ENCODE data around the gene NPIPB6.

The NPIPB6 gene

DNA sequence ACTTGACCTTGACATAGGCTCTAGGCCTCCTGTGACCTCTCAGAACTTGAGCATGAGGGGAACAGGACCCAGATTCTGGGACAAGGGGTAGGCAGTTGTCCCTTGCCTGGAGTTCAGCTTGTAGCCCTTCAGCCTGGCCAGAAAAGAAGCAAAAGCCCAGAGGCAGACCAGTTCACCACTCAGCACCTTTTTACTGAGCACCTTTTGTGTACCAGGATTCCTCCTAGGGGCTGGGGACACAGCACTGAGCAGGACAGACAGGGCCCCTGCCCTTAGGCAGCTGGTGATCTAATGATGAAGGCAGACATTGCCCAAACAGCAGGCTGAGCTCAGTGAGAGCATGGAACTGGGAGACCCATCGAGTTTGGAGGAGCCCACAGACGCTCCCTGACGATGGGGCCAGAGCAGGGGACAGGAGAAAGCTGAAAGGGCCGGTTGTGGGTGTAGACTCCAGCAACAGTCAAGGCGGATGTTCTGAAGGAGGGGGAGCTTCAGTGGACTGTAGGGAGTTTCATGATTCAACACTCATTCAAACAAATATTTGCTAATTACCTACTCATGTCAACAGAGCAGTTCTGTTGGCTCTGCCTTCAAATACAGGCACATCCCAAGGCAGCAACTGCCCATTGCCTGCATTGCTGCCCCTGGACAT, 38.9 kb downstream of the NPIPB6 start:
- in situ Hi-C loops (cut with HindIII; ENCODE audit: low sequenced_read_pairs): no loop called here

GRCh38 chr16:28321700-28322411, 41.5 kb downstream of the NPIPB6 start:
- in situ Hi-C loops (cut with HindIII; ENCODE audit: low sequenced_read_pairs): no loop called here

GRCh38 chr16:28320741-28321140, 42.6 kb downstream of the NPIPB6 start:
- in situ Hi-C loops (cut with HindIII; ENCODE audit: low sequenced_read_pairs): no loop called here

DNA sequence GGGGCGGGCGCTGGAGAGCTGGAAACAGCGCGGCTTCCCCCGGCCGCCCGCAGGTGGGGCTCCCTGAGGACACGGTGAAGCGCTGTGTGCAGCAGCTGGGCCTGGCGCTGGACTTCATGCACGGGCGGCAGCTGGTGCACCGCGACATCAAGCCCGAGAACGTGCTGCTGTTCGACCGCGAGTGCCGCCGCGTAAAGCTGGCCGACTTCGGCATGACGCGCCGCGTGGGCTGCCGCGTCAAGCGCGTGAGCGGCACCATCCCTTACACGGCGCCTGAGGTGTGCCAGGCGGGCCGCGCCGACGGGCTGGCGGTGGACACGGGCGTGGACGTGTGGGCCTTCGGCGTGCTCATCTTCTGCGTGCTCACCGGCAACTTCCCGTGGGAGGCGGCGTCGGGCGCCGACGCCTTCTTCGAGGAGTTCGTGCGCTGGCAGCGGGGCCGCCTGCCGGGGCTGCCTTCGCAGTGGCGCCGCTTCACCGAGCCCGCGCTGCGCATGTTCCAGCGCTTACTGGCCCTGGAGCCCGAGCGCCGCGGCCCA, 43.2 kb downstream of the NPIPB6 start:
- in situ Hi-C loops (cut with HindIII; ENCODE audit: low sequenced_read_pairs): no loop called here

DNA sequence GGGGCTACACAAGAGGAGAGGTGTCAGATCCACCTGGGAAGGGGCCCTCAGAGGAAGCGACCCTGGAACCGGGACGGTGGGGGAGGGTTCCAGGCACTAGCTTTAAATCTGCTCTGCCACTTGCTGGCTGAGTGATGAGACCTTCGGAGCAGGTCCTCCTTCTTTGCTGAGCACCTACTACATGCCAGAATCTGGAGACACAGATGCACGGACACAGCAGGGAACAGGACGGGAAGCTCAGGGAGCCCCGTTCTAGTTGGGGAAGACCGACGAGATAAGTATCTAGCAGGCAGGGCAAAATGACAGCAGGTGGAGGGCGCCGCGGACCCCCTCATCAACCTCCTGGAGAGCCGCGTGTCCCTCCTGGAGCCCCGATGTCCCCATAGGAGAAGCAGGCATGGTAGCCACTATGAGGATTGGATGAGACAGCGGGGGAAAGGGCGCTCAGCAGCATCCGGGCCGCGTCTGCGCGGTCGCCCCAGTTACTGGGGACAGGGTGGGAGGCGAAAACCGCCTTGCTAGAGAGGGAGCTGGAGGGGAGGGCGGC, 43.8 kb downstream of the NPIPB6 start:
- in situ Hi-C loops (cut with HindIII; ENCODE audit: low sequenced_read_pairs): no loop called here

DNA sequence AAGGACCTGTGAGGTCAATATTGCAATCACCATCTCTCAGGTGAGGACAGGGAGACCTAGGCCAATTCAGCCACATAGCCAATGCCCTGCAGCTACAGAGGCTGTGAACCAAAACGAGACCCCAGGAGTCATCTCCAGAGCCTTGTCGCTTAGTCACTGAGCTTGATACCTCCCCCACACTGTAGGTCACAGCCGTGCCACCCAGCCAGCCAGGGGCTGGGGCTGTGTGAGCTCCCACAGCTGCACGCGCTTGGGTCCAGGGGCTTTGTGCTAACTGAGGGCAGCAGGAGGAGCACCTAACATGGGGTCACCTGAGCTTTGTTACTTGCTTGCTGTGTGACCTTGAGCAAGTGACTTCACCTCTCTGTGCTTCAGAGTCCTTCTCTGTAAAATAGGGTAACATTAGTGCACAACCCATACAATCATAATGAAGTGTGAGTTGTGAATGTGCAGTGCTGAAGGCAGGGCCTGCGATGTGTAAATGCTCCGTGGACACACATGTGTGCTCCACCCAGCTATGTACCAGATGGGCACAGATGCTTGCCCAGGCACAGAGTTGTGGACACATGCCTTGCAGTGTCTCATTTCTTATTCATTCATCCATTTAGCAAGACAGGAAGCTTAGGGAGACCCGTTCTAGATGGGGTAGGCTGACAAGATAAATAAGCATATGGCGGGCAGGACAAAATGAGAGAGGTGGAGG, 45.1 kb downstream of the NPIPB6 start:
- in situ Hi-C loops (cut with HindIII; ENCODE audit: low sequenced_read_pairs): no loop called here

DNA sequence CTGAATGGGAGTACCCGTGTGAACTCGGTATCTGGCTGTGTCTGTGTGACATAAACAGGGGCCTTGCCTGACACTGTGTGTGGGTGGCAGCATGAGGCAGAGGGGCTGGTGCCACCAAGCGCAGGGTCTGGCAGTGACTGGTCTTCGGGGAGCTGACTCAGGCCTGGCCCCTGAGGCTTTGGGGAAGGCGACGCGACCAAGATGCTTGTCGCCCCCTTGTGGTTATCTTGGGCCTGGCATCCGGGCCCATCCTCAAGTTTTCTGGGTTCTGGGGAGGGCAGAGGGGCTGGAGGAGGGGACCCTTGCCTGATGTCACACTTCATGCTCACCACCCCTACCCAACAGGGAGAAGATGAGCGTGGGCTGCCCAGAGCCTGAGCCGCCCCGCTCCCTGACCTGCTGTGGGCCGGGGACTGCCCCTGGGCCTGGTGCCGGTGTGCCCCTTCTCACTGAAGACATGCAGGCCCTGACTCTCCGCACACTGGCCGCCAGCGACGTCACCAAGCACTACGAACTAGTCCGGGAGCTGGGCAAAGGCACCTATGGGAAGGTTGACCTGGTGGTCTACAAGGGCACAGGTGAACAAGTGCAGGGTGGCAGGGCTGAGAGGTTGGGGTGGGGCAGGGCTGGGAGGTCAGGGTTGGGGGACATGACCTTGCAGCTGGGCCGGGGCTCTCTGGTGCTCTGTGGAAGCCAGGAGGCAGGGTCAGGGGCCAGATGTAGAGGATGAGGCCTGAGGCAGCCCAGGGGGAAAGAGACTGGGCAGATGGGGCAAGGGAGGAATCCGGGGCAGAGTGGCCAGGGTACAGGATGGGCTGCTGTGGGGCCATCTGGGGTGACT, 46.0 kb downstream of the NPIPB6 start:
- in situ Hi-C loops (cut with HindIII; ENCODE audit: low sequenced_read_pairs): no loop called here

GRCh38 chr16:28316054-28316453, 47.3 kb downstream of the NPIPB6 start:
- in situ Hi-C loops (cut with HindIII; ENCODE audit: low sequenced_read_pairs): no loop called here

- in situ Hi-C loops (cut with HindIII; ENCODE audit: low sequenced_read_pairs): no loop called here
Observed at GRCh38 chr16:28313587-28313986, 49.7 kb downstream of the NPIPB6 start.

DNA sequence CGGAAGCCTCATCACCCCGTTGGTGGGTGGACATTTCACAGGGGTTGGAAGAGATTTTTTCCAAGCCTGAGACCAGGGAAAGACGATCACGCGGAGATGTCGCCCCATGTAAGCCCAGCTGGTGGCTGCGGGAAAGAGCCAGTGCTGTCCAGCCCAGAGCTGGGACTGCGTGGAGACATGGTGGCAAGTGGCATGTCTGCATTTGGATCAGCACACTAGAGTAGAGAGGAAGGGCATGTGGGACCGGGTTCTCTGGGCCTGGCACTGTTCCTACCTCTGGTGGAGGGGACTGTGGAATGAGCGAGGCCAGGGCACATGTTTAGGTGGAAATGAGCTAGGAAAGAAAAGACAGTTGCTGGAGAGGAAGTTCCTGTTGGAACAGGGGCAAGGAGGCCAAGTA, 51.0 kb downstream of the NPIPB6 start:
- in situ Hi-C loops (cut with HindIII; ENCODE audit: low sequenced_read_pairs): no loop called here

GRCh38 chr16:28311913-28312312, 51.4 kb downstream of the NPIPB6 start:
- in situ Hi-C loops (cut with HindIII; ENCODE audit: low sequenced_read_pairs): no loop called here

GRCh38 chr16:28311413-28311812, 51.9 kb downstream of the NPIPB6 start:
- in situ Hi-C loops (cut with HindIII; ENCODE audit: low sequenced_read_pairs): no loop called here

GRCh38 chr16:28310796-28311195, 52.5 kb downstream of the NPIPB6 start:
- in situ Hi-C loops (cut with HindIII; ENCODE audit: low sequenced_read_pairs): no loop called here

DNA sequence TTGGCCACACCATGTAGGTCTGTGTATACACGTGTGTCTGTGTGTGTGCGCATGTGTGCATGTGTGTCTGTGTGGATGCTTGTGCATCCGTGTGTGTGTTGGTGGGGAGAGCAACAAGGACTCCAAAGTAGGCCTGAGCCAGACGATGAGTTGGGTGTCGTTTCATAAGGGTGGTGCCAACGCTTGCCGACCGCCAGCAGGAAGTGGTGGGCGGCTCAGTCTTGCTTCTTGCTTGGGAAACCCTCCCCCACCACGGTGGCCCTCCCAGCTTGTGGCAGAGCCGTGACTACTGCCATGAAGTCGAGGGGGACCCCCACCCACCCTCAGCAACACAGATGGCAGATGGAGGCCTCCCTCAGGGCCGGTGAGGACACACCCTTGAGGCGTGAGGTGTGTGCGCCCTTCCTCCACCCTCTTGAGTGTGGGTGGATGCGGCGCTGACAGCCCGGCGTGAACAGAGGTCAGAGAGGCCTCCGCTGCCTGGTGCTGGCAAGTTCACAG, 53.4 kb downstream of the NPIPB6 start:
- in situ Hi-C loops (cut with HindIII; ENCODE audit: low sequenced_read_pairs): no loop called here

- in situ Hi-C loops (cut with HindIII; ENCODE audit: low sequenced_read_pairs): no loop called here
Observed at GRCh38 chr16:28308794-28309584, 54.3 kb downstream of the NPIPB6 start.

- in situ Hi-C loops (cut with HindIII; ENCODE audit: low sequenced_read_pairs): no loop called here
Observed at GRCh38 chr16:28307936-28308335, 55.4 kb downstream of the NPIPB6 start.

- in situ Hi-C loops (cut with HindIII; ENCODE audit: low sequenced_read_pairs): no loop called here
Observed at GRCh38 chr16:28304214-28304613, 59.1 kb downstream of the NPIPB6 start.

- in situ Hi-C loops (cut with HindIII; ENCODE audit: low sequenced_read_pairs): no loop called here
Observed at GRCh38 chr16:28303132-28303531, 60.2 kb downstream of the NPIPB6 start.

GRCh38 chr16:28301620-28302019, 61.7 kb downstream of the NPIPB6 start:
- in situ Hi-C loops (cut with HindIII; ENCODE audit: low sequenced_read_pairs): no loop called here

DNA sequence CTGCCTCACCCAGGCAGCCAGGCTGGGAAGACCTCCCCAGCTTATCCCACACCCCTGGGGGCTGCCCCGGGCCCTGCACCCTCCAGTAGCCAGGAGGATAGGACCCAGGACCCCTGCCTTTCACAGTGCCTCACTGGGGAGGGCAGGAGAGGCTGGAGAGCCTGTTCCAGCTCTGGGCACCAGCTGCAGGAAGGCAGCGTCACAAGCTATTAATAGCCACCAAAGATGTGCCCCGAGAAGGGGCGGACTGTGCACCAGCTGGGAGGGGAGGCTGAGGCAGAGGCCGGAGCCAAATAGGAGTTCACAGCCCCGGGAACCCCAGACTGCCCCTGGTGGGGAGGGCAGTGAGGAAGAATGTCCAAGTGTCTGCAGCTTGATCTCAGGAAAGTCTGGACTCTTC, 62.2 kb downstream of the NPIPB6 start:
- in situ Hi-C loops (cut with HindIII; ENCODE audit: low sequenced_read_pairs): no loop called here
